Uterus (tissue), 4 donors: ENCODE data around the gene GPR42. TPM values are rescaled to one million over a fixed set of nuclear protein-coding genes. Genes with fewer than 3 reads are reported as not detected.
"Not testable (repeated sequence)": the region's sequence is repeated elsewhere in the genome, so short reads cannot be mapped to it uniquely, and the experiment has no call there.

Source experiments
- DNase-seq, 2 donors: peaks; one replicate each; pipeline ENCODE4 v3.0.0-alpha.2; 2019 to 2020
- H3K27ac ChIP-seq, 2 donors: fragments of 200-600 bp; sonication (generic); 1 replicate in 1 of 2; 2 replicates in 1 of 2; pipeline ENCODE4 v1.5.1; 2016 to 2018
- H3K27me3 ChIP-seq, 2 donors: fragments of 200-600 bp; sonication (generic); one replicate each; pipeline ENCODE4 v1.5.1; 2018 to 2019; ENCODE audit warnings: control low read depth in 1 of 2
- H3K36me3 ChIP-seq, 2 donors: fragments of 200-600 bp; sonication (generic); one replicate each; pipeline ENCODE4 v1.5.1; 2019; ENCODE audit warnings: control low read depth in 1 of 2
- H3K4me1 ChIP-seq, 2 donors: fragments of 200-600 bp; sonication (generic); one replicate each; pipeline ENCODE4 v1.5.1; 2018 to 2019; ENCODE audit warnings: control low read depth in 1 of 2
- H3K4me3 ChIP-seq, 2 donors: fragments of 200-600 bp; sonication (generic); 1 replicate in 1 of 2; 2 replicates in 1 of 2; pipeline ENCODE4 v1.5.1; 2018 to 2019; ENCODE audit warnings: mild to moderate bottlenecking in 1 of 2
- H3K9me3 ChIP-seq, 2 donors: fragments of 200-600 bp; sonication (generic); one replicate each; pipeline ENCODE4 v1.5.1; 2019; ENCODE audit warnings: control low read depth in 1 of 2
- POLR2A ChIP-seq, 2 donors: fragments of 450-650 bp; IDR thresholded peaks; one replicate each; pipeline ENCODE4 v1.6.1; 2016; ENCODE audit warnings: antibody characterized with exemption in 2 of 2, mild to moderate bottlenecking in 1 of 2, moderate library complexity in 1 of 2
- intact Hi-C: fragments of 100-400 bp; cut with DNase I; formaldehyde crosslinking; loops from one replicate; pipeline ENCODE4 v1.15.1; 2023; ENCODE audit warnings: low total_unique reads
- total RNA-seq, 4 donors: library from RNA; depleted of rRNA in 3 of 4; stranded (reverse); fragments of >200 nt in 3 of 4; gene quantifications; one replicate each; pipeline versions ENCODE4 v1.1.0 to v1.2.4, GENCODE V29; 2014 to 2023
- TF ChIP-seq, protein P1 (sequence below), 4 experiments: fragments of 200-600 bp in 2 of 4; fragments of 450-650 bp in 2 of 4; sonication (generic) in 2 of 4; IDR thresholded peaks; one replicate each; pipeline ENCODE4 v1.5.1; 2016 to 2019; ENCODE audit warnings: antibody characterized with exemption in 4 of 4, mild to moderate bottlenecking in 2 of 4, moderate library complexity in 1 of 4
- donor health status: DM: yes; HTN: yes; CAD: no.

Gene GPR42
- total RNA-seq, 4 donors from 2014 or later, result not detected

DNA sequence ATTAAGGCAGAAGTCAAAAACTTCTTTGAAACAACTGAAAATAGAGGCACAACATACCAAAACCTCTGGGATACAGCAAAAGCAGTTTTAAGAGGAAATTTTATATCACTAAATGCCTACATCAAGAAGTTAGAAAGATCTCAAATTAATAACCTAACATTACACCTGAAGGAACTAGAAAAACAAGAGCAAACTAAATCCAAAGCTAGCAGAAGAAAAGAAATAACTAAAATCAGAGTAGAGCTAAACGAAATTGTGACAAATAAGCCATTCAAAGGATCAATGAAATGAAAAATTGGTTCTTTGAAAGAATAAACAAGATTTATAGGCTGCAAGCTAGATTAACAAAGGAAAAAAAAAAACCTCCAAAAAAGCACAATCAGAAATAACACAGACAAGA lies 2.5 kb upstream of the GPR42 start:
- intact Hi-C loops, result no loop called here
- H3K4me1 ChIP-seq, result no peaks in the 10 kb centered on the region

DNA sequence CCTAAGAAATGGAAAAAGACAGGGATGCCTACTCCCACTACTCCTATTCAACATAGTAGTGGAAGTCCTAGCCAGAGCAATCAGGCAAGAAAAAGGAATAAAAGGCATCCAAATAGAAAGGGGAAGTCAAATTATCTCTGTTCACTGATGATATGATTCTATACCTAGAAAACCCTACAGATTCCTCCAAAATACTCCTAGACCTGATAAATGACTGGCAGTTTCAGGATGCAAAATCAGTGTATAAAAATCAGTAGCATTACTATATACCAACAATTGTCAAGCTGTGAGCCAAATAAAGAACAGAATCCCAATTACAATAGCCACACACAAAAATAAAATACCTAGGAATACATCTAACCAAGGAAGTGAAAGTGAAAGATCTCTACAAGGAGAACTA lies 1.3 kb upstream of the GPR42 start:
- no peaks in the 10 kb centered on the region for H3K9me3 ChIP-seq
- H3K27me3 ChIP-seq, result no peaks in the 10 kb centered on the region
- H3K36me3 ChIP-seq, result no peaks in the 10 kb centered on the region
- no peak overlapping the region for H3K27ac ChIP-seq
- no peak overlapping the region for H3K4me3 ChIP-seq
- TF ChIP-seq, protein P1, sequence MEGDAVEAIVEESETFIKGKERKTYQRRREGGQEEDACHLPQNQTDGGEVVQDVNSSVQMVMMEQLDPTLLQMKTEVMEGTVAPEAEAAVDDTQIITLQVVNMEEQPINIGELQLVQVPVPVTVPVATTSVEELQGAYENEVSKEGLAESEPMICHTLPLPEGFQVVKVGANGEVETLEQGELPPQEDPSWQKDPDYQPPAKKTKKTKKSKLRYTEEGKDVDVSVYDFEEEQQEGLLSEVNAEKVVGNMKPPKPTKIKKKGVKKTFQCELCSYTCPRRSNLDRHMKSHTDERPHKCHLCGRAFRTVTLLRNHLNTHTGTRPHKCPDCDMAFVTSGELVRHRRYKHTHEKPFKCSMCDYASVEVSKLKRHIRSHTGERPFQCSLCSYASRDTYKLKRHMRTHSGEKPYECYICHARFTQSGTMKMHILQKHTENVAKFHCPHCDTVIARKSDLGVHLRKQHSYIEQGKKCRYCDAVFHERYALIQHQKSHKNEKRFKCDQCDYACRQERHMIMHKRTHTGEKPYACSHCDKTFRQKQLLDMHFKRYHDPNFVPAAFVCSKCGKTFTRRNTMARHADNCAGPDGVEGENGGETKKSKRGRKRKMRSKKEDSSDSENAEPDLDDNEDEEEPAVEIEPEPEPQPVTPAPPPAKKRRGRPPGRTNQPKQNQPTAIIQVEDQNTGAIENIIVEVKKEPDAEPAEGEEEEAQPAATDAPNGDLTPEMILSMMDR (IDR thresholded peaks at IDR 0.05), result no peak
- TF ChIP-seq POLR2A (IDR thresholded peaks at IDR 0.05), result no peak
- intact Hi-C loops, result no loop called here
- H3K4me1 ChIP-seq, result no peaks in the 10 kb centered on the region
- no peak for DNase-seq

More for the DNA sequence above, 2.5 kb upstream of the GPR42 start:
- no peak overlapping the region for H3K4me3 ChIP-seq
- H3K27ac ChIP-seq, result no peak overlapping the region
- no peaks in the 10 kb centered on the region for H3K36me3 ChIP-seq
- H3K27me3 ChIP-seq, result no peaks in the 10 kb centered on the region
- TF ChIP-seq, protein P1 (IDR thresholded peaks at IDR 0.05), result no peak
- TF ChIP-seq POLR2A (IDR thresholded peaks at IDR 0.05), result no peak
- H3K9me3 ChIP-seq, result no peaks in the 10 kb centered on the region
- DNase-seq, result no peak

DNA sequence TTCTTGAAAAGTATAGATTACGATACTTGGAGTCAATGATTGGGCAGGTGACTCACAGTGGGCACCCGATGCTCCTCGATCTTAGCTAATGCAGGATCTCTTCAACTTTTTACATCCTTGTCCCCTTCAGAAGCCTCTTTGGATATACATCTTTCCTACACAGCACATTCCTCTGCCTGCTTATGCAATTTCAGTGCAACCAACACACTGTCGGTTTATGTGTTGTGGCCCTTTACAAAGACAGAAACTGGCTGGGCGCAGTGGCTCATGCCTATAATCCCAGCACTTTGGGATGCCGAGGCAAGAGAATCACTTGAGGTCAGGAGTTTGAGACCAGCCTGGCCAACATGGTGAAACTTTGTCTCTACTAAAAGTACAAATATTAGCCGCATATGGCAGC lies 2.6 kb downstream of the GPR42 start:
- intact Hi-C loops, result no loop called here
- no peaks in the 10 kb centered on the region for H3K36me3 ChIP-seq
- no peak for DNase-seq
- H3K27ac ChIP-seq, result no peak overlapping the region
- no peak overlapping the region for H3K4me3 ChIP-seq
- H3K9me3 ChIP-seq, result no peaks in the 10 kb centered on the region
- no peaks in the 10 kb centered on the region for H3K4me1 ChIP-seq
- TF ChIP-seq, protein P1 (IDR thresholded peaks at IDR 0.05), result no peak
- TF ChIP-seq POLR2A (IDR thresholded peaks at IDR 0.05), result no peak
- no peaks in the 10 kb centered on the region for H3K27me3 ChIP-seq

DNA sequence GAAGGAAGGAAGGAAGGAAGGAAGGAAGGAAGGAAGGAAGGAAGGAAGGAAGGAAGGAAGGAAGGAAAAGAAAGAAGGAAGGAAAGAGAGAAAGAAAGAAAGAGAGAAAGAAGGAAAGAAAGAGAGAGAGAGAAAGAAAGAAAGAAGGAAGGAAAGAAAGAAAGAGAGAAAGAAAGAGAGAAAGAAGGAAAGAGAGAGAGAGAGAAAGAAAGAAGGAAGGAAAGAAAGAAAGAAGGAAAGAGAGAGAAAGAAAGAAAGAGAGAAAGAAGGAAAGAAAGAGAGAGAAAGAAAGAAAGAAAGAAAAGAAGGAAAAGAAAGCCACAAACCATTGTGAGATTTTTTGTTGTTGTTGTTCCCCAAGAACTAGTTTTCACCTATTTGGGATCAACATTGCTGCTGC lies 3.2 kb downstream of the GPR42 start:
- H3K4me3 ChIP-seq, H3K4me1 ChIP-seq, H3K27me3 ChIP-seq, DNase-seq, H3K9me3 ChIP-seq, intact Hi-C loops, H3K27ac ChIP-seq, H3K36me3 ChIP-seq: not testable (repeated sequence)

DNA sequence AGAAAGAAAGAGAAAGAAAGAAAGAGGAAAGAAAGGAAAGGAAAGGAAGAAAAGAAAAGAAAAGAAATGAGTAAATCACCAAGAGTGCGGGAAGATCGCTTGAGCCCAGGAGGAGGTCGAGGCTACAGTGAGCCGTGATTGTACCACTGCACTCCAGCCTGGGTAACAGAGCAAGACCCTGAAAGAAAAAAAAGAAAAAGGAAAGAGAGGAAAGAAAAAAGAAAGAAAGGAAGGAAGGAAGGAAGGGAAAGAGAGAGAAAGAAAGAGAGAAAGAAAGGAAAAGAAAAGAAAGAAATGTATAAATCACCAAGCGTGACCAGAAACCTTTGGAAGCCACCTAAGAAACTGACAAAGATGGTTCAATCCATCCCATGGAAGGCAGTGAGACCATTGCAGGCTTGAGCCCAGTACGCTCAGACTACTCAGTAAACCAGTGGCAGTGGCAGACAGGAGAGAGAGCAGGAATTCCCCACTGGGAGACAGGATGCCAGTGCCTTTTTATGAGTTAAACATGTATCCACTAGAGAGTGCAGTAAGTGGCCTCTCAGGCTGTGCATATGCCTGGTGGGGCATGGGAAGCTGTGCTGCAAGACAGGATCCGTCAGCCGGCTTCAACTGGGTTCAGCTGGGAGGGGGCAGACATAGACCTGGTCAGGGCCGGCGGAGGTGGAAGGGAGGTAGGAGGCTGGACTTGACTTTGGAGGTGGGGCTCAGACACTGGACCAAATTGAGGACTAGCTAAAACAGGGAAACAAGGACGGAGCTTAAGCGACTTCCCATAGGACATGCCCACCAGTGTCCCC lies 4.8 kb downstream of the GPR42 start:
- Histone ChIP-seq H3K4me1 (no peaks in the 10 kb centered on the region), H3K36me3 (no peaks in the 10 kb centered on the region), H3K27me3 (no peaks in the 10 kb centered on the region), H3K27ac (no peak overlapping the region), H3K4me3 (no peak overlapping the region), H3K9me3 (no peaks in the 10 kb centered on the region)
- no peak for DNase-seq
- intact Hi-C loops, result no loop called here
- TF ChIP-seq, protein P1 (IDR thresholded peaks at IDR 0.05), result no peak
- no peak for TF ChIP-seq POLR2A (IDR thresholded peaks at IDR 0.05)
